SU-DHL-6 (cell line): ENCODE results near the gene CDK14.

Source experiments
- H2AFZ ChIP-seq: fragments of 200-600 bp; sonication (generic); 2 replicates; pipeline ENCODE4 v1.6.1; 2014; ENCODE audit warnings: low read depth, mild to moderate bottlenecking, moderate library complexity, mixed read lengths, antibody characterized with exemption, low read length; ENCODE audit not compliant: severe bottlenecking
- H3F3A ChIP-seq: fragments of 200-600 bp; shearing (Covaris generic); 2 replicates; pipeline ENCODE4 v1.6.0; 2016; ENCODE audit warnings: antibody characterized with exemption, mild to moderate bottlenecking; ENCODE audit not compliant: insufficient read depth
- H3K27ac ChIP-seq: fragments of 200-600 bp; sonication (generic); 2 replicates; pipeline ENCODE4 v1.5.1; 2016; ENCODE audit warnings: low read depth, mild to moderate bottlenecking, low read length, moderate library complexity, mixed read lengths
- H3K27me3 ChIP-seq: fragments of 200-600 bp; sonication (generic), shearing (Covaris generic); 2 replicates; pipeline ENCODE4 v1.6.0; 2014; ENCODE audit warnings: mild to moderate bottlenecking, low read length
- H3K36me3 ChIP-seq: fragments of 200-600 bp; sonication (generic); 2 replicates; pipeline ENCODE4 v1.6.1; 2014; ENCODE audit warnings: mild to moderate bottlenecking, low read length, mixed read lengths
- H3K4me2 ChIP-seq: fragments of 300-600, 200-600 bp; shearing (Covaris generic), sonication (generic); 2 replicates; pipeline ENCODE4 v1.6.0; 2014; ENCODE audit warnings: low read length, low read depth, mild to moderate bottlenecking; ENCODE audit not compliant: poor library complexity, severe bottlenecking
- H3K4me3 ChIP-seq: fragments of 200-600 bp; sonication (generic); 2 replicates; pipeline ENCODE4 v1.5.1; 2014; ENCODE audit warnings: antibody characterized with exemption, low read length, mild to moderate bottlenecking, mixed read lengths; ENCODE audit not compliant: insufficient read depth, poor library complexity, severe bottlenecking
- H3K79me2 ChIP-seq: fragments of 200-600 bp; sonication (generic); 2 replicates; pipeline ENCODE4 v1.6.1; 2014; ENCODE audit warnings: mild to moderate bottlenecking, low read length, moderate library complexity; ENCODE audit not compliant: insufficient read depth
- H3K9ac ChIP-seq: fragments of 200-600 bp; sonication (generic); 2 replicates; pipeline ENCODE4 v1.7.0; 2014; ENCODE audit warnings: mild to moderate bottlenecking, low read length
- H3K9me2 ChIP-seq: fragments of 200-600 bp; sonication (generic); replicated peaks from 2 replicates; pipeline ENCODE4 v1.6.1; 2014; ENCODE audit warnings: low read length; ENCODE audit not compliant: insufficient read depth
- H3K9me3 ChIP-seq: fragments of 200-600 bp; sonication (generic); 2 replicates; pipeline ENCODE4 v1.6.1; 2014; ENCODE audit warnings: low read length, mixed read lengths; ENCODE audit not compliant: insufficient read depth
- H4K20me1 ChIP-seq: fragments of 200-600 bp; sonication (generic); 2 replicates; pipeline ENCODE4 v1.6.1; 2014; ENCODE audit warnings: low read depth, mild to moderate bottlenecking, antibody characterized with exemption, low read length, moderate library complexity, mixed read lengths
- EZH2phosphoT487 ChIP-seq: fragments of 200-600 bp; sonication (generic), shearing (Covaris generic); conservative IDR thresholded peaks from 2 replicates; pipeline ENCODE4 v1.6.1; 2018; ENCODE audit warnings: mild to moderate bottlenecking, antibody characterized with exemption, low read length, moderate library complexity, mixed read lengths
- TF ChIP-seq, protein P1 (sequence below): fragments of 200-600 bp; sonication (generic); IDR thresholded peaks from one replicate; pipeline ENCODE4 v1.5.1; 2017; ENCODE audit warnings: antibody characterized with exemption, mild to moderate bottlenecking, low read length, moderate library complexity; ENCODE audit not compliant: insufficient read depth, poor library complexity, severe bottlenecking

The CDK14 gene

DNA sequence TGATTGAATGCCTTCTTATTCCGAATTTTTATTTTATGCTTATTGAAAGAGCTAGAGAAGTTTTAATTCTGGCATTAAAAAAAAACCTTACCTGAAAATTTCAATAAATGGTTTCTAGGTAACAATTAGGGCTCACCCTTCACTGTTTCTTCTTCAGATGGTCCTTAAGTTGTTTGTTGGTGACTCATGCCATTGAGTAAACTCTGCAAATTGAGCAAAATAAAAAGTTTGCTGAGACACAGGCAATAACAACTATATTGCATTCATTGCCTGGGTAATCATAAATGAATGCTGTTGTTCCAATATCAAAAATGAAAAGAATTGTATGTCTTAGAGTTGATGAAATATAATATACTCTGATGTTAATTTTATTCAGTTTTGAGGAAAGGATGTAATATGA, 300.3 kb downstream of the CDK14 start:
- Histone ChIP-seq H3K4me3 (no peak overlapping the region), H4K20me1 (peaks cover 3% of the 10 kb centered on the region; the same call in 1 of the 2 replicates), H3K9me3 (no peaks in the 10 kb centered on the region), H2AFZ (no peak overlapping the region), H3F3A (peaks cover 9% of the 10 kb centered on the region), H3K36me3 (peaks cover 36% of the 10 kb centered on the region), H3K27me3 (no peaks in the 10 kb centered on the region), H3K27ac (no peak overlapping the region), H3K79me2 (peaks cover 50% of the 10 kb centered on the region), H3K9me2 (no peaks in the 10 kb centered on the region), H3K4me2 (no peak overlapping the region), H3K9ac (no peak overlapping the region)
- TF ChIP-seq, protein P1, sequence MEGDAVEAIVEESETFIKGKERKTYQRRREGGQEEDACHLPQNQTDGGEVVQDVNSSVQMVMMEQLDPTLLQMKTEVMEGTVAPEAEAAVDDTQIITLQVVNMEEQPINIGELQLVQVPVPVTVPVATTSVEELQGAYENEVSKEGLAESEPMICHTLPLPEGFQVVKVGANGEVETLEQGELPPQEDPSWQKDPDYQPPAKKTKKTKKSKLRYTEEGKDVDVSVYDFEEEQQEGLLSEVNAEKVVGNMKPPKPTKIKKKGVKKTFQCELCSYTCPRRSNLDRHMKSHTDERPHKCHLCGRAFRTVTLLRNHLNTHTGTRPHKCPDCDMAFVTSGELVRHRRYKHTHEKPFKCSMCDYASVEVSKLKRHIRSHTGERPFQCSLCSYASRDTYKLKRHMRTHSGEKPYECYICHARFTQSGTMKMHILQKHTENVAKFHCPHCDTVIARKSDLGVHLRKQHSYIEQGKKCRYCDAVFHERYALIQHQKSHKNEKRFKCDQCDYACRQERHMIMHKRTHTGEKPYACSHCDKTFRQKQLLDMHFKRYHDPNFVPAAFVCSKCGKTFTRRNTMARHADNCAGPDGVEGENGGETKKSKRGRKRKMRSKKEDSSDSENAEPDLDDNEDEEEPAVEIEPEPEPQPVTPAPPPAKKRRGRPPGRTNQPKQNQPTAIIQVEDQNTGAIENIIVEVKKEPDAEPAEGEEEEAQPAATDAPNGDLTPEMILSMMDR = no peak
- TF ChIP-seq EZH2phosphoT487 = no peak

DNA sequence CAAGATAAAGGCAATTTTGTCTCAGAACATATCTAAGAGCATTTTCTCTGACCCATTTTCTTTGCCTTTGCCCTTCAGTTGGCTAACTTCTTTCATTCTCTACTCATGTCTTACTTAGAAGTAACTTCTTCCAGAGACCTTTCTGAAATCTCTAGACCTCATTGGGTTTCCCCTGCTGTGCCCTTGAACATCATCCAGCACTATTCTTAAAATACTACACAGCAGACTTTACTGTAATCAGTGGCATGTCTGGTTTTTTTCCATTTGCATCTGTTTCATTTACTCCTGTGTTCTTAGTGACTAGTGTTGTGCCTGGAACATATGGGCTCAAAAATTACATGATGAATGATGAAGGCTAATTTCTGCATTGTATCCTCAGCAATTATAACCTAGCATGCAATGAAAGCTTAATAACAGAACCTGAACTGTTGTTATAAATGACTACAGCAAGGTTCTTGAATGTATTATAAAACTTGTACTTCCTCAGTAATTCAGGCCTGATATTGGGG, 301.9 kb downstream of the CDK14 start:
- Histone ChIP-seq H2AFZ (no peak overlapping the region), H3K4me3 (no peak overlapping the region), H3K9me2 (no peaks in the 10 kb centered on the region), H3K79me2 (peaks cover 35% of the 10 kb centered on the region), H3K9me3 (no peaks in the 10 kb centered on the region), H3K4me2 (no peak overlapping the region), H3K9ac (no peak overlapping the region), H3K27me3 (no peaks in the 10 kb centered on the region), H3F3A (peaks cover 9% of the 10 kb centered on the region), H4K20me1 (peaks cover 3% of the 10 kb centered on the region; the same call in 1 of the 2 replicates), H3K27ac (no peak overlapping the region), H3K36me3 (peaks cover 47% of the 10 kb centered on the region)
- TF ChIP-seq, protein P1 = no peak
- TF ChIP-seq EZH2phosphoT487 = no peak

DNA sequence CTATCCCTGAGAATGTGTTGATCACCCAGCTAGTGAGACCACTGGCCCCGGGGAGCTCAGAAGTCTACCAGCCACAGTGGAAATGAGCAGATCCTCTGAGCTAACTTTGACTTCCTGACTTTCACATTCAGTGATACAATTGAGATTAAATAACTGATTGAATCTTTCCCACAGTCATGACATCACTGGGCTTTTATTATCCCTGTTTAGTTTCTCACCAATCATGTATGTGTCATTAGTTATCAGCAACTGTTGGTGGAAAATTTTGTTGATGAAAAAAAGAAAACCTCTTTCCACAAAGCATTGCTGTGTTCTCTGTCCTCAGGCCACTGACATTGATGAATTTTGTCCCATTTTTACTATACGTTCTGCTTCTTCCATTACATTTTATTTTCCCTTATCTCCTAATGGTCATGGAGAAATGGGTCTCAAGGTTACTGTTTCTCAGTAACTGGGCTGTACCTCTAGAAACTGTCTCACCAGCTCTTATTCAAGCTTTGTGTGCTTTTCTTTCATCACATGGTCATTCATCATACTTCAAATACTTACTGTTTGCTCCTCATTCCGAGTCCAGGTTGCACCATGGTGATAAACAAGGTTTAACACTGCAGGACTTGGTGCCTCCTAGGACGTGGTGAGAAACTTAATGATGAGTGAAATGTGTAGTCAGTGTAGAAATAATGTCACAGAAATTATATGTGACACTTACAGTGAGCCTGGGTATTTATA, 304.7 kb downstream of the CDK14 start:
- Histone ChIP-seq H3F3A (no peaks in the 10 kb centered on the region; the same call in 1 of the 2 replicates), H3K4me2 (no peak overlapping the region), H3K9me2 (no peaks in the 10 kb centered on the region), H2AFZ (no peak overlapping the region), H3K9me3 (no peaks in the 10 kb centered on the region), H3K36me3 (peaks cover 53% of the 10 kb centered on the region), H3K27me3 (no peaks in the 10 kb centered on the region), H3K9ac (no peak overlapping the region), H3K79me2 (peaks cover 25% of the 10 kb centered on the region), H4K20me1 (no peaks in the 10 kb centered on the region), H3K4me3 (no peak overlapping the region), H3K27ac (no peak overlapping the region)
- TF ChIP-seq, protein P1 = no peak
- no peak for TF ChIP-seq EZH2phosphoT487
